GM18951 (cell line): ENCODE results near the gene NFKBIZ.

Source experiments
- POLR2A ChIP-seq: IDR thresholded peaks from 4 replicates; pipeline ENCODE4 v1.6.1; 2011; ENCODE audit warnings: mild to moderate bottlenecking; ENCODE audit not compliant: insufficient read length, insufficient read depth; ENCODE audit errors: extremely low read depth
- in situ Hi-C: fragments of 300-500 bp; cut with MboI; formaldehyde crosslinking; loops from one replicate; pipeline ENCODE4 v1.12.0; 2022; ENCODE audit warnings: low sequenced_read_pairs, mixed read lengths, inconsistent platforms; ENCODE audit not compliant: unreplicated experiment

NFKBIZ gene

GRCh38 chr3:101848754-101849713 is at the start of gene NFKBIZ:
Gene NFKBIZ (plus strand): TSS chr3:101849514. CDS start chr3:101849629, 115 bp downstream.
- in situ Hi-C loops: no loop called here
- TF ChIP-seq POLR2A: peak; percentile 100

DNA sequence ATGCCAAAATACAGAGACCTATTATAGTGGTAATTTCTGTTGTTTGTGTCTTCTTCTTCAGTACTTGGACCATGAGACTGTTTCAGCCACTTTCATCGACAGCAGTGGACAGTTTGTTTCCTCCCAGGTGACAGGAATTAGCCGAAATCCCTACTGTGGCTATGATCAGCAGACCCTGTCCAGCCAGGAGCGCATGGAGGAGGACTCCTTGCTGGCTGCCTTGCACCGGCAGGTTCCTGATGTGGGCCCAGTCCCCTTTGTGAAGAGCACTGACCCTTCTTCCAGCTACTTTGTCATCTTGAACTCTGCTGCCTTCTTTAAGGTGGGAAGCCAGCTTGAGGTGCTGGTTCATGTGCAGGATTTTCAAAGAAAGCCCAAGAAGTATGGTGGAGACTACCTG is 48.1 kb upstream of the NFKBIZ start:
- no peak for TF ChIP-seq POLR2A
- in situ Hi-C loops: no loop called here

DNA sequence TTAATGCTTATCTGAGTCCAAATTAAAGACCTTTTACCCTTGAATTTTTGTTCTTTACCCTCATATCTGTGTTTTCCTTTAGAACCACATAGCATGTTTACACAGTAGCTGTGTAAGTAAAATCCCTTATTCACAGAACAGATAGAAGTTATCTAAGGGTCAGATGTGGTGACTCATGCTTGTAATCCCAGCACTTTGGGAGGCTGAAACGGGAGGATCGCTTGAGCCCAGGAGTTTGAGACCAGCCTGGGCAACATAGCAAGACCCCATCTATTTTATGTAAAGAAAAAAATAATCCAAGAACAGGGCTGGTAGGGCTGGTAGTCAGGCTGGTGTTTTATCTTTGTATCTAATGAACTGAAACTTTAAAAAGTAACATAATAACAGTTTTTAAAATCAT is 47.1 kb upstream of the NFKBIZ start:
- TF ChIP-seq POLR2A: no peak
- in situ Hi-C loops: no loop called here

- no peak for TF ChIP-seq POLR2A
- in situ Hi-C loops: no loop called here
These were observed 46.0 kb upstream of the NFKBIZ start for GRCh38 chr3:101803173-101803782.

GRCh38 chr3:101803939-101804338 is 45.4 kb upstream of the NFKBIZ start:
- in situ Hi-C loops: no loop called here
- no peak for TF ChIP-seq POLR2A

- in situ Hi-C loops: loop anchor here (5.0 kb wide), 2 partner anchors 416 to 726 kb away; no protein-coding TSS in a partner anchor
- TF ChIP-seq POLR2A: no peak
These were observed 42.8 kb upstream of the NFKBIZ start for GRCh38 chr3:101806491-101806890.

DNA sequence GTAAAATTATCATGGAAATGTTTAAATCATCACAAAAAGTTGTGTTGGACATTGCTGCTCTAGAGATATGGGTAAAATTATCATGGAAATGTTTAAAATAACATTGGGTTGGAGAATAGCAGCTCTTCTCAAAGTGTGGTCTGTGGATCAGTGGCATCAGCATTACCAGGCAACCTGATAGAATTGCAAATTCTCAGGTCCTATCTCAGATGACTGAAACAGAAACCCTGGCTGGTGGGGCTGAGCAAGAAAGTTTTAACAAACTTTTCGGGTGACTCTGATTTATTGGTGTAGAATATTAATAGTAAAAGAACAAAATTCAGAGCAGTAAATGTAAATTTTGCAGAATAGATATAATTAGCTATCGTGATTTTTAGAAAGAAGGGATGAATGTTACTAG is 41.4 kb upstream of the NFKBIZ start:
- no peak for TF ChIP-seq POLR2A
- in situ Hi-C loops: loop anchor here (5.0 kb wide), 2 partner anchors 414 to 724 kb away; no protein-coding TSS in a partner anchor

DNA sequence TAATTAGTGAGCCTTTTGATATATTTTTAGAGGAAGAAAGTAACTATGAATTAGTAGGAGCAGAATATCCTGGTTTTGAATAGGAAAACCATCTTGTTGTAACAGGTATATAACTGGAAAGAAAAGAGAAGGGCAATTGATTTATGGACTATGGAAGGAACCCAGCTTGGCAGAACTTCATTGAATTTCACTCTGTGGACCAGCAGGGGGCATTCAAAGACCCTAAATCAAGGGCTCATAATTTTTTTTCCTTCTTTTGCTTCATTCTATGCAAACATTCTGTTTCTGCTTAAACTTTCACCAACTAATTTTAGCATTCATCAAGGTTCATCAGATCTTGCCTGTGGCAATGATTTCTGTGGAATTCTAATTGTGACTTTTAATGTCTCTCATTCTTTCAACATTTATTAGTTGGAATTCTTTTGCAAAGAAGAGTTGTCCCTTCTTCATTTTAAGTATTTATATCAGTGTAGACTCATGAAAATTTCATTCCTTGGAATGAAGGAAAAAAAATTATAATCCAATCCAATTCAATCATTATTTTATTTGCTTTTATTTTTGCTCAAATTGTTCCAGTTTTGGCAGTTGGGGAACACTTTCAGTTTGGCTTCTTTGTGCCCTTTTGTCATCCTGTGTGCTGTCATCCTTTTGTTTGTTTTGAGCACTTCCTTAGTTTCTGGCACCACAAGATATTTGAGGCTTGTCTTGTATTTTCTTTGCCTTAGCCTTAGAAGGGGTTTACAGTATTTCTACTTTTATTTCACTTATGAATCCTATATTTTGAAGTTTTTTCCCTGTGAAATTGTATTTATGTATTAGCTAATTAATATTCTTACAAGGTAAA is 39.9 kb upstream of the NFKBIZ start:
- no peak for TF ChIP-seq POLR2A
- in situ Hi-C loops: loop anchor here (5.0 kb wide), 2 partner anchors 413 to 723 kb away; no protein-coding TSS in a partner anchor

GRCh38 chr3:101810022-101810418 is 39.3 kb upstream of the NFKBIZ start:
- no peak for TF ChIP-seq POLR2A
- in situ Hi-C loops: no loop called here

- in situ Hi-C loops: no loop called here
- TF ChIP-seq POLR2A: no peak
These were observed 37.4 kb upstream of the NFKBIZ start for GRCh38 chr3:101811875-101812274.

DNA sequence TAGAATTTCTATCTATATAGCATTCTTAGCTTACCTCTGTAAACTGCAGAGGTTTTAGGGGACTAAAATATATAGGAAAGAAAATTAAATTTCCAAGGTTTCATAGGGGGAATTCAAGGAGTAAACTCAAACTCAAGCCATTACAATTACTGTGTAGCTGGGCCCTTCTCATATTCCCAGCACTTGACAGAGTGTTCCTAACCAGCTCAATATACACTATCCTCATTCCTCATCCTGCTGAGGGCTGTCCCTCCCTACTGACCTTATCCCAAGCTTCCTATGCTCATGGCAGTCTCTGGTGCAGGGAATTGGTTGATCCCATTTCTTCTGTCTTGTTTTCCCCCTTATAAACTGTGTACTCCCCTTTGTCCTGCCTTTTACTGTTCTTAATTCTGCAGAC is 36.4 kb upstream of the NFKBIZ start:
- in situ Hi-C loops: no loop called here
- TF ChIP-seq POLR2A: no peak

DNA sequence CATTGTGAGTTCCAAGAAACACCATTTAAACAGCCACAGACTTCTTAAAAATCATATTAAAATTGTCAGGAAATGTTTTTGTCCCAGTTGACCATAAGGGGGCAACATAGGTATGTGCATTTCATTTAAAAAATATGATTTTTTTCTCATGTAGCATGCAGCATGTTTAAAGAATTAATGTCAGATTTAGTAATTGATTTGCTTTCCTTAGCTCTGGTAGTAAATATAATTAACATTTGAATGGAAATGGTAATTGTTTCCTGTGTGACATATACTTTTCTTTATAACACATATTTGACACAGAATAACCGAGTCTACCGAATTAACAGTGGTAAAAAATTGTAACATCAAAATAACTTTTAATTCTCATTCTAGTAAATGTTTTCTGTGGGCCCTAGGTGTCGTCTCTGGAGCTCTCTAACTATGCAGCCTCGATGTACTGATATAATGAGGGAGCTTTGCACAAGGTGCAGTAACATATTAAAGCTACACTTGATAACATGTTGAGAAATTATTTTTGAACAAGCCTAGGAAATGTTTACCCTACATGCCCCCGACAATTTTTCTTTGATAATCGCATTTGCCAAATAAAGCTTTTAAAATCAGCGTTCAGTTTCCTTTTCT is 35.4 kb upstream of the NFKBIZ start:
- TF ChIP-seq POLR2A: no peak
- in situ Hi-C loops: no loop called here
